Activated CD4-positive, alpha-beta T cell treated with anti-CD3 and anti-CD28 coated beads, Interleukin-2, amount 10 ng/mL, durations not matched to agents 7 days and 5 days (primary cell): ENCODE measurements around the gene RBM27. TPM values are rescaled to one million over a fixed set of nuclear protein-coding genes. Genes with fewer than 3 reads are reported as not detected.
"Not testable (repeated sequence)": the region's sequence is repeated elsewhere in the genome, so short reads cannot be mapped to it uniquely, and the experiment has no call there.

Experiments used
- CTCF ChIA-PET: fragments of 350-600 bp; sonication (Branson Sonifier 250); formaldehyde crosslinking; loops from one replicate; lab custom pipeline; 2021; ENCODE audit warnings: antibody characterized with exemption; lab: Charles Lee
- POLR2A ChIA-PET: fragments of 350-600 bp; sonication (Branson Sonifier 250); formaldehyde crosslinking; loops from one replicate; lab custom pipeline; 2021; ENCODE audit warnings: antibody characterized with exemption; lab: Charles Lee
- DNase-seq: peaks from one replicate; pipeline ENCODE4 v3.0.0-alpha.2; 2020
- H3K27ac Mint-ChIP-seq: one replicate; pipeline ENCODE4 v1.8.0; 2021; ENCODE audit warnings: mild to moderate bottlenecking, moderate library complexity, mixed read lengths
- H3K27me3 Mint-ChIP-seq: one replicate; pipeline ENCODE4 v1.8.0; 2021; ENCODE audit warnings: mixed read lengths
- H3K36me3 Mint-ChIP-seq: one replicate; pipeline ENCODE4 v1.8.0; 2021; ENCODE audit warnings: low read depth, mixed read lengths
- H3K4me1 Mint-ChIP-seq: one replicate; pipeline ENCODE4 v1.8.0; 2021; ENCODE audit warnings: mixed read lengths
- H3K4me3 Mint-ChIP-seq: one replicate; pipeline ENCODE4 v1.8.0; 2021; ENCODE audit warnings: mild to moderate bottlenecking, moderate library complexity, mixed read lengths
- H3K9me3 Mint-ChIP-seq: one replicate; pipeline ENCODE4 v1.8.0; 2021; ENCODE audit warnings: mixed read lengths
- total RNA-seq, 2 experiments: library from RNA; stranded (reverse); gene quantifications; one replicate each; pipeline ENCODE4 v1.2.3, GENCODE V29; 2021

The RBM27 gene
- total RNA-seq, 2 experiments from 2014 or later: 19.5 to 36.3 TPM

DNA sequence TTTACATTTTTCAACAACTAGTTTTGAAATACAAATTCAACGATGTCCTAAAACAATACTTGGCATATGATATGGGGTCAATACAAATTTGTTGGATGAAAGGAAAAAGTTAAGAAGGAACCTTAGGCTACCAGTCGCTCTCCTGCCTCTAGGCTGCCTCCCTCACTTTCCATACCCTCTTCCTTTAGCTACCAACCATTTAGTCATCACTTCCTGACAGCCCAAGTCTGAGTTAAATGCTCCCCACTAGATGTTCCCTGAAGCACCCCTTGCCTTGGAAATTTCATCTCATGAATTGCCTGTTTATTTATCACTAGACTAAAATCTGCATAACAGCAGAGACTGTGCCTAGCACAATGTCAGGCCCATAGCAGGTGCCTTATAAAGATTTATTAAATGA, 18.2 kb upstream of the RBM27 start:
- H3K4me3 Mint-ChIP-seq: no peak overlapping the region
- no peaks in the 10 kb centered on the region for H3K9me3 Mint-ChIP-seq
- ChIA-PET CTCF (interaction anchor here (0.7 kb wide), 1 partner anchor 22 kb away, joined by 4 read pairs; no protein-coding TSS in a partner anchor), POLR2A (no interaction called here)
- no peak overlapping the region for H3K27ac Mint-ChIP-seq
- H3K4me1 Mint-ChIP-seq: peaks cover 14% of the 10 kb centered on the region
- no peak for DNase-seq
- peaks cover 10% of the 10 kb centered on the region for H3K36me3 Mint-ChIP-seq
- no peaks in the 10 kb centered on the region for H3K27me3 Mint-ChIP-seq

- DNase-seq: no peak
- Mint-ChIP-seq H3K36me3 (no peaks in the 10 kb centered on the region), H3K27ac (no peak overlapping the region), H3K9me3 (no peaks in the 10 kb centered on the region), H3K27me3 (peaks cover 6% of the 10 kb centered on the region), H3K4me1 (peaks cover 2% of the 10 kb centered on the region), H3K4me3 (no peak overlapping the region)
- ChIA-PET POLR2A (no interaction called here), CTCF (interaction anchor here (1.2 kb wide), 1 partner anchor 12 kb away, joined by 4 read pairs; no protein-coding TSS in a partner anchor)
Observed at GRCh38 chr5:146188358-146188757, 15.0 kb upstream of the RBM27 start.

- ChIA-PET CTCF (interaction anchor here (0.6 kb wide), 1 partner anchor 10 kb away, joined by 6 read pairs; the partner anchor contains the start of gene LARS1), POLR2A (no interaction called here)
- peaks cover 9% of the 10 kb centered on the region for H3K27me3 Mint-ChIP-seq
- no peak overlapping the region for H3K27ac Mint-ChIP-seq
- H3K36me3 Mint-ChIP-seq: no peaks in the 10 kb centered on the region
- H3K4me3 Mint-ChIP-seq: no peak overlapping the region
- H3K4me1 Mint-ChIP-seq: no peaks in the 10 kb centered on the region
- H3K9me3 Mint-ChIP-seq: no peaks in the 10 kb centered on the region
- no peak for DNase-seq
Observed at GRCh38 chr5:146192571-146193043, 10.8 kb upstream of the RBM27 start.

GRCh38 chr5:146193285-146193684, 10.1 kb upstream of the RBM27 start:
- no peaks in the 10 kb centered on the region for H3K4me1 Mint-ChIP-seq
- H3K27ac Mint-ChIP-seq: no peak overlapping the region
- H3K4me3 Mint-ChIP-seq: no peak overlapping the region
- DNase-seq: no peak
- no peaks in the 10 kb centered on the region for H3K9me3 Mint-ChIP-seq
- H3K27me3 Mint-ChIP-seq: peaks cover 9% of the 10 kb centered on the region
- ChIA-PET CTCF (interaction anchor here (0.6 kb wide), 1 partner anchor 11 kb away, joined by 6 read pairs; the partner anchor contains the start of gene LARS1), POLR2A (no interaction called here)
- H3K36me3 Mint-ChIP-seq: no peaks in the 10 kb centered on the region

DNA sequence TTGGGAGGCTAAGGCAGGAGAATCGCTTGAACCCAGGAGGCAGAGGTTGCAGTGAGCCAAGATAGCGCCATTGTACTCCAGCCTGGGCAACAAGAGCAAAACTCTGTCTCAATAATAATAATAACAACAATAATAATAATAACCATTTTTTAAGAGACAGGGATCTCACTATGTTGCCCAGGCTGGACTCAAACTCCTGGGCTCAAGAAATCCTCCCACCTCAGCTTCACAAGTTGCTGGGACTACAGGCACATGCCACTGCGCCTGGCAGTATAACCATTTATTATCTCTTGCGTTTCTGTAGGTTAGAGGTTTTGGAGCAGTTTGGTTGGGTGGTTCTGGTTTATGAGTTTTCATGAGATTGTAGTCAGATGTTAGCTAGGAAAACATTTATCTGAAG, 8.4 kb upstream of the RBM27 start:
- H3K27me3 Mint-ChIP-seq, H3K36me3 Mint-ChIP-seq, H3K4me3 Mint-ChIP-seq, H3K4me1 Mint-ChIP-seq, H3K27ac Mint-ChIP-seq, H3K9me3 Mint-ChIP-seq, CTCF ChIA-PET, DNase-seq, POLR2A ChIA-PET: not testable (repeated sequence)

DNA sequence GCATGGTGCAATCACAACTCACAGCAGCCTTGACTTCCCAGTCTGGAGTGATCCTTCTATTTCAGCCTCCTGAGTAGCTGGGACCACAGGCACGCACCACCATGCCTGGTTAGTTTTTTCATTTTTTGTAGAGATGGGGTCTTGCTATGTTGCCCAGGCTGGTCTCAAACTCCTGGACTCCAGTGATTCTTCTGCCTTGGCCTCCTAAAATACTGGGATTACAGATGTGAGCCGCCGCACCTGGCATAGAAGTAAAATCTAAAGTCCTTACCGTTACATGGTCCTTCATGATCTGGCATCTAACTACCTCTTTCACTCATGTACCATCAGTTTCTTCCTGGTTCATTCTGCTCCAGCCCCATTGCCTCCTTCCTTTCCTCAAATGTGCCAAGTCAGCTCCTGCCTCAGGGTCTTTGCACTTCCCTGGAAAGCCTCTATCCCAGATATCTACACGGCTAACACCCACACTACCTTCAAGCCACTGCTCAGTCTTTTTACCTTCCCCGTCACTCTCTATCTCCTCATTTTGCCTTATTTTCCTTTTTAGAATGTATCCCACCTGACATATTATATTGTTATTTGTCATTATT, 6.9 kb upstream of the RBM27 start:
- ChIA-PET POLR2A (no interaction called here), CTCF (no interaction called here)
- no peak for DNase-seq
- Mint-ChIP-seq H3K9me3 (no peaks in the 10 kb centered on the region), H3K27me3 (peaks cover 6% of the 10 kb centered on the region), H3K4me1 (no peaks in the 10 kb centered on the region), H3K4me3 (no peak overlapping the region), H3K27ac (no peak overlapping the region), H3K36me3 (no peaks in the 10 kb centered on the region)

DNA sequence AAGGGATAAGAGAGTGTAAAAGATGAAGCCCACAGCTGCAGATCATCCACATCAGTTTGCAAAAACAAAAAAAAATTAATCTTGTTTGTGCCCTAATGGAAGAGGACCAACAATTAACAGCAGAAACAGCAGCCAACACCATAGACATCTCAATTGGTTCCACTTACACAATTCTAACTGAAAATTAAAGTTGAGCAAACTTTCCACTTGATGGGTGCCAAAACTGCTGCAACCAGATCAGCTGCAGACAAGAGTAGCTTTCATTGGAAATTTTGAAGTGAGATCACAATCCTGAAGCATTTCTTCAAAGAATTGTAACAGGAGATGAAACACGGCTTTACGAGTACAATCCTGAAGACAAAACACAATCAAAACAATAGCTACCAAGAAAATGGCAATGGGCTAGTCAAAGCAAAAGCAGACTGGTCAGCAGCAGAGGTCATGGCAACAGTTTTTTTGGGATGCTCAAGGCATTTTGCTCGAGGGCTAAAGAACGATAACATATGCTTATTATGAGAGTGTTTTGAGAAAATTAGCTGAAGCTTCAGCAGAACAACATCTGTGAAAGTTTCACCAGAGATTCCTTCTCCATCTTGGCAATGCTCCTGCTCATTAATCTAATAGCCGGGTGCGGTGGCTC, 4.1 kb upstream of the RBM27 start:
- H3K36me3 Mint-ChIP-seq: no peaks in the 10 kb centered on the region
- CTCF ChIA-PET: interaction anchor here (1.4 kb wide), 1 partner anchor 11 kb away, joined by 4 read pairs; no protein-coding TSS in a partner anchor
- no peaks in the 10 kb centered on the region for H3K9me3 Mint-ChIP-seq
- H3K27ac Mint-ChIP-seq: no peak overlapping the region
- peaks cover 2% of the 10 kb centered on the region for H3K27me3 Mint-ChIP-seq
- peaks cover 6% of the 10 kb centered on the region for H3K4me1 Mint-ChIP-seq
- POLR2A ChIA-PET: no interaction called here
- H3K4me3 Mint-ChIP-seq: no peak overlapping the region
- DNase-seq: no peak

DNA sequence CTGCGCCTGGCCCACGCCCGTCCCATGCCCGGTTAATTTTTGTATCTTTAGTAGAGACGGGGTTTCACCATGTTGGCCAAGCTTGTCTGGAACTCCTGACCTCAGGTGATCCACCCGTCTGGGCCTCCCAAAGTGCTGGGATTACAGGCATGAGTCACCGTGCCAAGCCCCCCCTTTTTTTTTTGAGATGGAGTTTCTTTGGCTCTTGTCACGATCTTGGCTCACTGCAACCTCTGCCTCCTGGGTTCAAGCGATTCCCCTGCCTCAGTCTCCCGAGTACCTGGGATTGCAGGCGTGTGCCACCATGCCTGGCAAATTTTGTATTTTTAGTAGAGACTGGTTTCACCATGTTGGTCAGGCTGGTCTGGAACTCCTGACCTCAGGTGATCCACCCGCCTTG, 1.6 kb upstream of the RBM27 start:
- POLR2A ChIA-PET, H3K9me3 Mint-ChIP-seq: not testable (repeated sequence)

DNA sequence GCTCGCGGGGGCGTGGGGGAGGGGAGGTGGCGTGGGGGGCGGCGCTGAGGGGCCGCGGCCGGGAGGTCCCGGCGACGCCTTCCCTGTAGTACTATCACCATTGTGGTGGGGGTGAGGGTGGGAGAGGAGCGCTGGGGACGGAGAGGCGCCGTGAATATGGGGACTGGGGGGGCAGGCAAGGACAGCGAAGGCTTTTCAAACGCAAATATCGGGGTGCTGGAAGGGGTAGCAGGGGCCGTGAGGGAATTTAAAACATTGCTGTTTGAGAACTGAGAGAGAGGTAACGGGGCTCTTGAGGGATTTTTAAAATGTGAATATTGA, 427 bp downstream of the RBM27 start:
- H3K36me3 Mint-ChIP-seq: no peaks in the 10 kb centered on the region
- H3K27me3 Mint-ChIP-seq: no peaks in the 10 kb centered on the region
- H3K4me1 Mint-ChIP-seq: peaks cover 22% of the 10 kb centered on the region
- H3K27ac Mint-ChIP-seq: no peak overlapping the region
- peak; percentile 30 for DNase-seq
- POLR2A ChIA-PET: no interaction called here
- CTCF ChIA-PET: no interaction called here
- H3K4me3 Mint-ChIP-seq: no peak overlapping the region
- H3K9me3 Mint-ChIP-seq: no peaks in the 10 kb centered on the region

More for the DNA sequence above, 1.6 kb upstream of the RBM27 start:
- CTCF ChIA-PET: interaction anchor here (1.3 kb wide), 1 partner anchor 16 kb away, joined by 3 read pairs; no protein-coding TSS in a partner anchor
- H3K27ac Mint-ChIP-seq, H3K36me3 Mint-ChIP-seq, DNase-seq, H3K27me3 Mint-ChIP-seq, H3K4me3 Mint-ChIP-seq: not testable (repeated sequence)
- H3K4me1 Mint-ChIP-seq: peaks cover 10% of the 10 kb centered on the region

DNA sequence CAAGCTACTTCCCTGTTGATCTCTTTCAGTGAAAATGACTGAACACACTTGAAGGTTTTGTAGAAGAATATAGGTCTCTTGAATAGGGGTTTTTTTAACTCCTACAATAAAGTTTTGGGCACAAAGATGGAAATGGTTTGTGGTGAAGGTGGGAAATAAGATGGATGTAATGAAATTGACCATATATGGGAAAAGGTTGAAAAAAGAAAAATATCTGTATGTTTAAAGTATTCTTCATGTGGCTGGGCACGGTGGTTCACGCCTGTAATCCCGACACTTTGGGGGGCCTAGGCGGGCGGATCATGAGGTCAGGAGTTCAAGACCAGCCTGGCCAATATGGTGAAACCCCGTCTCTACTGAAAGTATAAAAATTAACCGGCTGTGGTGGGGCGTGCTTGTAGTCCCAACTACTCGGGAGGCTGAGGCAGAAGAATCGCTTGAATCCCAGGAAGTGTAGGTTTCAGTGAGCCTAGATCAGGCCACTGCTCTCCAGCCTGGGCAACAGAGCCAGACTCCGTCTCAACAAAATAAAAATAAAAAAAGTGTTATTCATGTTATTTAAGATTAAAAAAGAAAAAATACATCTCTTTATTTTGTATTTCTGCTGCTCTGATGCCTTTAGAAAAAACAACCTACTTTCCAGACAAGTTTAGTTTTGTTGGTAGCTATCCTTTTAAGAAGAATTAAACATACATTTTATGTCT, 2.2 kb downstream of the RBM27 start:
- no peaks in the 10 kb centered on the region for H3K9me3 Mint-ChIP-seq
- peaks cover 30% of the 10 kb centered on the region for H3K4me1 Mint-ChIP-seq
- peaks cover 4% of the 10 kb centered on the region for H3K36me3 Mint-ChIP-seq
- ChIA-PET POLR2A (no interaction called here), CTCF (interaction anchor here (0.6 to 1.1 kb wide), 2 partner anchors 15 to 1959 kb away, joined by 3 to 4 read pairs; no protein-coding TSS in a partner anchor)
- DNase-seq: no peak
- H3K27ac Mint-ChIP-seq: no peak overlapping the region
- peak overlapping the region; percentile 34 for H3K4me3 Mint-ChIP-seq
- H3K27me3 Mint-ChIP-seq: no peaks in the 10 kb centered on the region

- Mint-ChIP-seq H3K4me1 (peaks cover 30% of the 10 kb centered on the region), H3K27ac (no peak overlapping the region), H3K36me3 (peaks cover 4% of the 10 kb centered on the region), H3K9me3 (no peaks in the 10 kb centered on the region), H3K27me3 (no peaks in the 10 kb centered on the region), H3K4me3 (peak overlapping the region; percentile 34)
- no peak for DNase-seq
- POLR2A ChIA-PET: no interaction called here
- CTCF ChIA-PET: interaction anchor here (0.6 to 1.1 kb wide), 2 partner anchors 14 to 1959 kb away, joined by 3 to 4 read pairs; no protein-coding TSS in a partner anchor
Observed at GRCh38 chr5:146206257-146206656, 2.9 kb downstream of the RBM27 start.

- POLR2A ChIA-PET: no interaction called here
- H3K27me3 Mint-ChIP-seq: no peaks in the 10 kb centered on the region
- no peak for DNase-seq
- peaks cover 31% of the 10 kb centered on the region for H3K4me1 Mint-ChIP-seq
- CTCF ChIA-PET: no interaction called here
- H3K4me3 Mint-ChIP-seq: no peak overlapping the region
- no peak overlapping the region for H3K27ac Mint-ChIP-seq
- H3K9me3 Mint-ChIP-seq: no peaks in the 10 kb centered on the region
- H3K36me3 Mint-ChIP-seq: peaks cover 8% of the 10 kb centered on the region
Observed at GRCh38 chr5:146208916-146209522, 5.6 kb downstream of the RBM27 start.
